ENCODE measurements around the gene RMDN2. TPM values are rescaled to one million over a fixed set of nuclear protein-coding genes. Genes with fewer than 3 reads are reported as not detected.

The RMDN2 gene
- total RNA-seq, 1 experiment from 2014 or later, result 5.3 TPM

- POLR2A ChIA-PET (ENCODE audit: unreplicated experiment), result no interaction called here
Observed at GRCh38 chr2:37904993-37905392, 20.1 kb upstream of the RMDN2 start.

GRCh38 chr2:37906131-37906530 lies 19.0 kb upstream of the RMDN2 start:
- no peak overlapping the region for H3K4me3 ChIP-seq
- no peaks in the 10 kb centered on the region; the same call in 1 of the 2 replicates for H3K9me3 ChIP-seq (ENCODE audit: insufficient read depth, low read depth)
- CTCF ChIA-PET, result no interaction called here
- TF ChIP-seq EZH2 (IDR thresholded peaks at IDR 0.05; ENCODE audit: low read depth) (no peak), CTCF (conservative IDR thresholded peaks at IDR 0.05) (no peak)
- no peak for DNase-seq
- no peaks in the 10 kb centered on the region for H4K20me1 ChIP-seq (ENCODE audit: insufficient read depth)
- no peaks in the 10 kb centered on the region for H3K27me3 ChIP-seq (ENCODE audit: insufficient read depth, low read depth)
- no peak overlapping the region for H3K27ac ChIP-seq
- no peaks in the 10 kb centered on the region for H3F3A ChIP-seq (ENCODE audit: insufficient read depth, low read depth)
- no TSS peak for BruUV-seq (replicated peaks)
- POLR2A ChIA-PET (ENCODE audit: unreplicated experiment), result no interaction called here
- no peaks in the 10 kb centered on the region for H3K79me2 ChIP-seq (ENCODE audit: low read depth)
- H3K4me1 ChIP-seq (replicated peaks; ENCODE audit: insufficient read depth), result no peaks in the 10 kb centered on the region
- no peaks in the 10 kb centered on the region for H3K9me2 ChIP-seq (ENCODE audit: insufficient read depth)
- intact Hi-C loops (cut with micrococcal nuclease; ENCODE audit: unreplicated experiment), result no loop called here
- no peak overlapping the region for H2AFZ ChIP-seq
- H3K4me2 ChIP-seq, result no peak overlapping the region
- H3K36me3 ChIP-seq (ENCODE audit: low read depth), result no peaks in the 10 kb centered on the region

More at GRCh38 chr2:37904993-37905392, 20.1 kb upstream of the RMDN2 start:
- H3K27me3 ChIP-seq (ENCODE audit: insufficient read depth, low read depth), result no peaks in the 10 kb centered on the region
- no peaks in the 10 kb centered on the region for H3K79me2 ChIP-seq (ENCODE audit: low read depth)
- intact Hi-C loops (cut with micrococcal nuclease; ENCODE audit: unreplicated experiment), result no loop called here
- H3K9me3 ChIP-seq (ENCODE audit: insufficient read depth, low read depth), result no peaks in the 10 kb centered on the region; the same call in 1 of the 2 replicates
- no peaks in the 10 kb centered on the region for H4K20me1 ChIP-seq (ENCODE audit: insufficient read depth)
- CTCF ChIA-PET, result no interaction called here
- H3K4me1 ChIP-seq (replicated peaks; ENCODE audit: insufficient read depth), result no peaks in the 10 kb centered on the region
- BruUV-seq (replicated peaks), result no TSS peak
- DNase-seq, result no peak
- no peak overlapping the region for H2AFZ ChIP-seq
- no peaks in the 10 kb centered on the region for H3K36me3 ChIP-seq (ENCODE audit: low read depth)
- no peak overlapping the region for H3K4me2 ChIP-seq
- no peaks in the 10 kb centered on the region for H3K9me2 ChIP-seq (ENCODE audit: insufficient read depth)
- no peaks in the 10 kb centered on the region for H3F3A ChIP-seq (ENCODE audit: insufficient read depth, low read depth)
- H3K4me3 ChIP-seq, result no peak overlapping the region
- no peak for TF ChIP-seq EZH2 (IDR thresholded peaks at IDR 0.05; ENCODE audit: low read depth)
- TF ChIP-seq CTCF (conservative IDR thresholded peaks at IDR 0.05), result no peak
- no peak overlapping the region for H3K27ac ChIP-seq

- H3K27ac ChIP-seq, result no peak overlapping the region
- no peak overlapping the region for H3K4me2 ChIP-seq
- H3K9me2 ChIP-seq (ENCODE audit: insufficient read depth), result no peaks in the 10 kb centered on the region
- H3K9me3 ChIP-seq (ENCODE audit: insufficient read depth, low read depth), result no peaks in the 10 kb centered on the region; the same call in 1 of the 2 replicates
- H3K27me3 ChIP-seq (ENCODE audit: insufficient read depth, low read depth), result no peaks in the 10 kb centered on the region
- no TSS peak for BruUV-seq (replicated peaks)
- no peak overlapping the region for H2AFZ ChIP-seq
- no peaks in the 10 kb centered on the region for H3K79me2 ChIP-seq (ENCODE audit: low read depth)
- ChIA-PET POLR2A (ENCODE audit: unreplicated experiment) (no interaction called here), CTCF (no interaction called here)
- no peaks in the 10 kb centered on the region for H3F3A ChIP-seq (ENCODE audit: insufficient read depth, low read depth)
- intact Hi-C loops (cut with micrococcal nuclease; ENCODE audit: unreplicated experiment), result no loop called here
- H3K4me1 ChIP-seq (replicated peaks; ENCODE audit: insufficient read depth), result no peaks in the 10 kb centered on the region
- no peak for TF ChIP-seq EZH2 (IDR thresholded peaks at IDR 0.05; ENCODE audit: low read depth)
- no peak for TF ChIP-seq CTCF (conservative IDR thresholded peaks at IDR 0.05)
- DNase-seq, result no peak
- no peaks in the 10 kb centered on the region for H3K36me3 ChIP-seq (ENCODE audit: low read depth)
- no peaks in the 10 kb centered on the region for H4K20me1 ChIP-seq (ENCODE audit: insufficient read depth)
- no peak overlapping the region for H3K4me3 ChIP-seq
Observed at GRCh38 chr2:37907501-37908225, 17.4 kb upstream of the RMDN2 start.
